GM21515 (cell line): Measurements from ENCODE around the gene PLD5.
A peak's percentile ranks its signal among the peaks of the same experiment; 100 is the strongest.
"Not testable (repeated sequence)": the region's sequence is repeated elsewhere in the genome, so short reads cannot be mapped to it uniquely, and the experiment has no call there.

Experiments
- ATAC-seq: cut with Tn5 transposase; IDR thresholded peaks from one replicate; pipeline ENCODE4 v1.9.1; 2021; ENCODE audit not compliant: unreplicated experiment

PLD5 gene

GRCh38 chr1:242506724-242507123, 17.8 kb downstream of the PLD5 start:
- ATAC-seq, result no peak

- ATAC-seq, result no peak
Observed at GRCh38 chr1:242489545-242489944, 35.0 kb downstream of the PLD5 start.

GRCh38 chr1:242477944-242478343, 46.6 kb downstream of the PLD5 start:
- no peak for ATAC-seq

- no peak for ATAC-seq
Observed at GRCh38 chr1:242470774-242471173, 53.7 kb downstream of the PLD5 start.

- no peak for ATAC-seq
Observed at GRCh38 chr1:242468784-242469183, 55.7 kb downstream of the PLD5 start.

GRCh38 chr1:242467556-242468145, 56.8 kb downstream of the PLD5 start:
- ATAC-seq, result peak; percentile 86

GRCh38 chr1:242462867-242463266, 61.6 kb downstream of the PLD5 start:
- no peak for ATAC-seq

GRCh38 chr1:242459740-242460139, 64.8 kb downstream of the PLD5 start:
- ATAC-seq, result not testable (repeated sequence)

GRCh38 chr1:242456726-242457269, 67.7 kb downstream of the PLD5 start:
- ATAC-seq, result no peak

GRCh38 chr1:242455052-242455361, 69.5 kb downstream of the PLD5 start:
- ATAC-seq, result no peak

- peak; percentile 59 for ATAC-seq
Observed at GRCh38 chr1:242454262-242455051, 70.0 kb downstream of the PLD5 start.

- ATAC-seq, result no peak
Observed at GRCh38 chr1:242452573-242452972, 71.9 kb downstream of the PLD5 start.

- no peak for ATAC-seq
Observed at GRCh38 chr1:242449661-242450060, 74.8 kb downstream of the PLD5 start.

GRCh38 chr1:242448910-242449645, 75.4 kb downstream of the PLD5 start:
- ATAC-seq, result no peak

GRCh38 chr1:242447689-242448088, 76.8 kb downstream of the PLD5 start:
- ATAC-seq, result no peak

- ATAC-seq, result no peak
Observed at GRCh38 chr1:242440757-242441156, 83.7 kb downstream of the PLD5 start.

- no peak for ATAC-seq
Observed at GRCh38 chr1:242435200-242435599, 89.3 kb downstream of the PLD5 start.

GRCh38 chr1:242432491-242433095, 91.9 kb downstream of the PLD5 start:
- no peak for ATAC-seq

- ATAC-seq, result no peak
Observed at GRCh38 chr1:242431786-242432185, 92.7 kb downstream of the PLD5 start.

- ATAC-seq, result no peak
Observed at GRCh38 chr1:242430956-242431355, 93.5 kb downstream of the PLD5 start.

GRCh38 chr1:242428399-242429190, 95.9 kb downstream of the PLD5 start:
- ATAC-seq, result no peak
